CD4-positive, alpha-beta T cell treated with Interleukin-12 subunit alpha and Interleukin-12 subunit beta, for 1 hour (primary cell): ENCODE measurements around the gene APOC3.

Source experiments
- DNase-seq: peaks from one replicate; pipeline ENCODE4 v3.0.0-alpha.2; 2020

The APOC3 gene

GRCh38 chr11:116879800-116880625, 50.3 kb downstream of the APOC3 start:
- DNase-seq = peak; percentile 69

- no peak for DNase-seq
Observed at GRCh38 chr11:116881143-116881542, 51.4 kb downstream of the APOC3 start.

- DNase-seq = no peak
Observed at GRCh38 chr11:116882386-116882785, 52.7 kb downstream of the APOC3 start.
